Stromal cell of bone marrow (primary cell): Measurements from ENCODE around the gene LSAMP.
A peak's percentile ranks its signal among the peaks of the same experiment; 100 is the strongest.

Experiments used
- DNase-seq: peaks from one replicate; pipeline ENCODE4 v3.0.0-alpha.2; 2012; ENCODE audit warnings: low read depth

The LSAMP gene

GRCh38 chr3:116161575-116162525 is 283.4 kb downstream of the LSAMP start:
- DNase-seq = no peak

GRCh38 chr3:116160594-116160993 is 284.7 kb downstream of the LSAMP start:
- DNase-seq = no peak

- no peak for DNase-seq
Measured at GRCh38 chr3:116155841-116156240, 289.4 kb downstream of the LSAMP start.

GRCh38 chr3:116154389-116154788 is 290.9 kb downstream of the LSAMP start:
- no peak for DNase-seq

GRCh38 chr3:116153174-116153573 is 292.1 kb downstream of the LSAMP start:
- DNase-seq = no peak

- no peak for DNase-seq
Measured at GRCh38 chr3:116150655-116151167, 294.6 kb downstream of the LSAMP start.

GRCh38 chr3:116148881-116149851 is 296.1 kb downstream of the LSAMP start:
- no peak for DNase-seq

GRCh38 chr3:116145613-116146012 is 299.7 kb downstream of the LSAMP start:
- DNase-seq = no peak

GRCh38 chr3:116141724-116142123 is 303.6 kb downstream of the LSAMP start:
- DNase-seq = no peak

GRCh38 chr3:116140100-116140689 is 305.1 kb downstream of the LSAMP start:
- DNase-seq = peak; percentile 13

GRCh38 chr3:116139641-116140040 is 305.6 kb downstream of the LSAMP start:
- no peak for DNase-seq

GRCh38 chr3:116135457-116136085 is 309.7 kb downstream of the LSAMP start:
- DNase-seq = peak; percentile 85

GRCh38 chr3:116129187-116129946 is 315.9 kb downstream of the LSAMP start:
- DNase-seq = no peak

GRCh38 chr3:116127464-116127863 is 317.8 kb downstream of the LSAMP start:
- DNase-seq = no peak

- no peak for DNase-seq
Measured at GRCh38 chr3:116124166-116124565, 321.1 kb downstream of the LSAMP start.

- no peak for DNase-seq
Measured at GRCh38 chr3:116118475-116119169, 326.7 kb downstream of the LSAMP start.

GRCh38 chr3:116114586-116114985 is 330.7 kb downstream of the LSAMP start:
- DNase-seq = no peak

- peak; percentile 35 for DNase-seq
Measured at GRCh38 chr3:116112696-116113095, 332.6 kb downstream of the LSAMP start.

GRCh38 chr3:116111765-116112164 is 333.5 kb downstream of the LSAMP start:
- no peak for DNase-seq
